GM21723 (cell line): Measurements from ENCODE around the gene TLN1.
A peak's percentile ranks its signal among the peaks of the same experiment; 100 is the strongest.

Source experiments
- ATAC-seq: cut with Tn5 transposase; IDR thresholded peaks from one replicate; pipeline ENCODE4 v1.9.1; 2021; ENCODE audit warnings: mild to moderate bottlenecking, moderate library complexity; ENCODE audit not compliant: unreplicated experiment

The TLN1 gene

DNA sequence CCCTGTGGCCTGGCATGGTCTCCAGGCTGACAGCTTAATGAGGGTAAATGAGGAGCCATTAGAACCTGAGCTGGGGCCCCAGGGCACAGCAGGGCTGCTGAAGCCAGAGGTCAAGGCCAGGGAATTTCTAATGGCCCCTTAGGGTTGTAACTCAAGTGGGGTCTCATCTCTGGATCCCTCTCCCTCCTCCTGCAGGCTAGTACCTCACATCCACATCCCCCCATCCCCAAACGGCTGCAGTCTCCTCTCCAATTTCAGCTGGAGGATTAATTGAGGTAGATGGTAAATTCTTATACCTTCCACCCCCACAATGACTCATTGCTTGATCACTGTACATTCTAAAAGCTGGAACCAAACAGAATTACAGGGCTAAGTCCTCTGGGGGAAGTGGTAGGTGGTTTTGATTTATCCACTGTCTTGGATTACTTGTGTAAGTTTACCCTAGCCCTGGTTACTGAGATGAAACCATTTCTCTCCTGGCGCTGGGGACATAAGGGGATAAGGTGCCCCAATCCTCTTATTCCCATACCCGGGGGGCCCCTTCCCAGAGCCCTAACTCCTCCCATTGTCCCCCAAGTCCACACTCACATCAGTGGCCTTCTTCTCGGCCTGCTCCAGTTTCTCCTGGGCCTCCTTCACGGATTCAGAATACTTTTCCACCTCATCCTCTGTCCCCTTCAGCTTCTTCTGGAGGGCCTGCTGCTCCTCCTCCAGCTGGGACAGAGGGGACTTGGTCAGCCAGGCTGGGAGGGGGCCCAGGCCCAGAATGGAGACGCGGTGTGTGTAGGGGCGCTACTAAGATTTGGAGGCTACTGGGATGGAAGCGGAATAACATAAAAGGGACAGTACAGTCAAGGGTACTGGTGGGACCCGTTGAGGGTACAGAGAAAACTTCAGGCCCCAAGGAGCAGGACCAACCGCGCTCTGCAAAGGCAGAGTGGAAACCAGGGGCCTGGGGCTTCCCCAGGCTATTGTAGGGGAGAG, 43.1 kb downstream of the TLN1 start:
- no peak for ATAC-seq

DNA sequence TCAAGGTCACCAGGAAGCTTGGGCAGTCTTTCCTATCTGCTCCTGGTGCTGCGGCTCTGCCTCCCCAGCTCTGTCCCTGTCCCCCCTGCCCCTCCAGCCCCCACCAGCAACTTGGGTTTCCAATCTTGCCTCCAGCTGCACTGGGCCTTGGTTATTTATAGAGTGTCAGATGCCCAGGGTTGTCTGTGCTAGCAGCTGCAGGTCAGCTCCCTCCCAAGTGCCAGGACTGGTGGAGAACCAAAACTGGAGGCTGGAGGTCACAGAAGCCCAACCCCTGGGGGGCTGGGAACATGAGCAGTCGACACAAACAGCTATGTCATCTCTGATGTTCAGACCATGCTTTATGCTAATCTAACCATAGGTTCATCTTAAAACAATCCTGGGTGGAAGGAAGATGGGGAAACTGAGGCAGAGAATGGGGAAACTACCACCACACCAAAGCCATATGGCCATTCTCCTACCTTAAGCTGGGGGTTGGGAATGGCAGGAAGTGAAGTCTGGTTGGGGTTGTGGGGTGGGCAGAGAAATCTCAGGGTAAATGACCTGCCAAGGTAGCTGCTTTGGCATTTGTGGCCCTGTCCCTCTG, 43.9 kb downstream of the TLN1 start:
- ATAC-seq = no peak

DNA sequence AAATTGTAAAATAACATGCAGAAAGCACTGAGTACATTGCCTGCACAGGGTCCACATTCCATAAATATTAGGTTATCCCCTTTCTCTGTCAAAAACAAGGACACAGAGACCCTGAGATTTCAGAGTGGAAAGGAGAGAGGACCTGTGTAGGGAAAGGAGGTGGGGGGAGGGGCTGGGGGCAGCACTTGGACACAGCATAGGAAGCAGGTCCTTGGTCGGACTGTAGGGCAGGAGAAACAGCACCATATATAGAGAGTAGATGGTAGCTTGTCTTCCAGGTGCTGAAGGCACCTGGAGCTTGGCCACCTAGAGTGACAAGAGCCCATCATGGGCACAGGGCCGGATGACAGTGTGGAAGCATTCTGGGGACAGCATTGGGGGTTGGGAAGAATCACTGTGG, 44.7 kb downstream of the TLN1 start:
- ATAC-seq = no peak

DNA sequence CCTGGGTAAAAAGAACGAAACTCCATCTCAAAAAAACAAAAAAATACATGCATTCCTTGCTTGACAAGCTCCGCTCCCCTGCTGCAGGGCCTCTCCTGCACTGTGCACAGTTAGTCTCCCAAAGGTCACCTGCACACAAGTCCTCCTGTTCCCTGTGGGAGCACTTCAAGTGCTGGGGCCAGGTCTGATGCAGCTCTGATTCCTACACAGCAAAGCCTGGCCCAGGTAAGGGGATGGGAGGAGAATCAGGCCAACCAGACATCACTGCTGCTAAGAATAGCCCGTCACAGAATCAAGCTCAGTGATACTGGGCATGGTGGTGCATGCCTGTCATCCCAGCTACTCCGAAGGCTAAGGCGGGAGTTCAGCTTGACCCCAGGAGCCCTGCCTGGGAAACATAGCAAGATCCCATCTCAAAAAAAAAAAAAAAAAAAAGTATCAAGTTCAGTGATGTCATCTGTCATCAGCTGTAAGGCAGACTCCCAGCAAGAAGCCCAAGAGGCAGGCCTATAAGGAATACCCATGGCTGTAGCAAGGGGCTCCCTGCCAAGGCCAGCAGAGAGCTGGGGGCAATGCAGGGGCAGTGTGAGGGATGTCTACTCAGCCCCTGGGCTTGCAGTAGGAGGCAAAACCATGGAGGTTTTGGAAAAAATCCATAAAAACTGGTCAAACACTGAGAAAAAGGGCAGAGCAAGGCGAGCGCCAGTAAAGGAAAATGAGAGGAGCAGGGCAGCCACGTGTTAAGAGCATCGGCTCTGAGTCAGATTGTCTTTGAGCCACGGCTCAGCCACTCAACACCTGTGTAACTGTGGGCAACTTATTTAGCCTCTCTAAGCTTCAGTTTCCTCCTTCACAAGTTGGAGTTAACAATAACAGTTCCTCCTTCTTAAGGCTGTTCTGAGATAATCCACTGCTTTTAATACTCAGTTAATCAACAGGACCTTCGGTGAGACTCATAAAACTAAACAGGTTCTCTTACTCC, 45.5 kb downstream of the TLN1 start:
- peak; percentile 53 for ATAC-seq

DNA sequence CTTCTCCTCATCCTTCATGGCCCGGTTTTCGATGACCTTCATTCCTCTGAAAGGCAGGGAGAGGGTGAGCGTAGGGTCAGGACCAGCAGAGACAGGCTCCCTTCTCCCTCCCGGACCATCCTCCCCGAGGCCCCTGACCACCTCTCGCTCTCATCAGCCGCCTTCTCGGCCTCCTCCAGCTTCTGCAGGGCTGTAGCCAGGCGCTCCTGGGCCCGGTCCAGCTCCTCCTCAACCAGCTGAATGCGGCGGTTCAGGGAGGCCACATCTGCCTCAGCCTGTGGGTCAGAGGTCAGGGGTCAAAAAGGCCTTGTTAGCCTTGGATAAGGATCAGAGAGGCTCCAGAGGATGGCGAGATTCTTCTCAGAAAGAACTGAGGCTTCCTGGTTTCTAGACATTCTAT, 46.5 kb downstream of the TLN1 start:
- no peak for ATAC-seq

DNA sequence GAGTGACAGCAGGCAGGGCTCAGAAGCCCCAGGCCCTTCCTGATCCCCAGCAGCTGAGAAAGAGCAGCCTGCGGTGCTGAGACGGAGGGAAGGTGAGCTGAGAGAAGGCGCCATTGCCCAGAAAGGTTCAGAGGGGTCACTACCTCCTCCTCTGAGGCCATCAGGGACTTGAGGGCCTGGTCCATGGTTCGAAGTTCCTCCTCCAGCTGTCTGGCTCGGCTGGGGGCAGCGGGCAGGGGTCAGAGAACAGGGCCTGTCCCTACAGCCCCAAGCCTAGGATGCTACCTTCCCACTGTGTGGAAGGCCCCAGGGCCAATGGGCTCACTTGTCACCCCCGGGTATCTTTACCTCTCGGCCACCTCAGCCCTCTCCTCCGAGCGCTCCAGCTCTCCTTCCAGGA, 47.1 kb downstream of the TLN1 start:
- ATAC-seq = no peak

DNA sequence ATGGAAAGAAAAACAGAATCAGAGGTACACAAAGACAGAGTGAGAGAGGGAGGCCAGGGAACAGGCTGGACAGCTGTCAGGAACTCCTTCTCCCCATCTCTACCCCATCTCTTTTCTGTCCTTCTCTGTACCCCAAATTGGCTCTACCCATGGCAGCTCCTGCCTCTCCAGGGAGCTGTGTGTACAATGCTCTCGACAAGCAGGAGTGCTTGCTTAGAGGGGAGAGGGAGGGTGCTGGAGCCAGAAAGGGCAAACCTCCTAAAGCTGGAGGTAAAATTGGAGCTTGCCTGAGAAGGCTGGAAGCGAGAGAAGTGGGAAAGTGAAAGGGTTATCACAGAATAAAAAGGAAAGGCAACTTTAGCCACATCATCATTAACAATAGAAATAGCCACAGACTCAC, 48.7 kb downstream of the TLN1 start:
- no peak for ATAC-seq

DNA sequence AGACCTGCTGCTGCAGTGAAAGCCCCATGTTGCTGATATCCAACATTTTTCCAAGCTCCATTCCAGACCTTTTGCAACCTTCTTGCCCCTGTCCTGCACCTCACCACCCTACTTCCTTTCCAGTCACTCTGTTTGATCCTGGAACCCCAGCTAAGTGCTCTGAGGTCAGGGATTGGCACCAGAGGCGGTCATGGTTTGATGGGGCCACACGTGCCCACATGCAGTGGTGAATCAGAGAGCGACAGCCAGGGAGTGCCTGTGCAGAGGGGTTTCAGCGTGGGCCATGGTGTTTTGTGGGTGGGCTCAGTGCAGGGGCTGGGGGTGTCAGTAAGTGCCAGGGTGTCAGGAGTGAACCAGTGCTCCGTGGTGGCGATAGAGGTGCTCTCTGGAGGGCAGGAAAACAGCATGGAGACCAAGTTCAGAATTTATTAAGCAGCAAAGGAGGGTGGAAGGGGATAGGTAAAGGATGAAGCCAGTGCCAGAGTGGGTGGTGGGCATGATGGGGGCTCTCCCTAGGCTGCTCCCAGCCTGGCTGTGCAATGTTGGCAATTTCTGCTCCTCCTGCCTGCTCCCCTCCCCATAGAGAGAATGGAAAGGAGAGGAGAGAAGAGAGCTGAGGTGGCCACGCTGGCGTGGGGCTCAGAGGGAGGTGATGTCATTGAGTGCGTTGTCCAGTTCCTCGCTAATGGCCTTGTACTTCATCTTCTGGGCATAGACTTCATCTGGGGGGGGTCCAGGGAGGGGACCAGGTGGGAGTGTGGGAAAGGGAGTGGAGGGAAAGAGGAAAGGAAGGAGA, 49.3 kb downstream of the TLN1 start:
- no peak for ATAC-seq

DNA sequence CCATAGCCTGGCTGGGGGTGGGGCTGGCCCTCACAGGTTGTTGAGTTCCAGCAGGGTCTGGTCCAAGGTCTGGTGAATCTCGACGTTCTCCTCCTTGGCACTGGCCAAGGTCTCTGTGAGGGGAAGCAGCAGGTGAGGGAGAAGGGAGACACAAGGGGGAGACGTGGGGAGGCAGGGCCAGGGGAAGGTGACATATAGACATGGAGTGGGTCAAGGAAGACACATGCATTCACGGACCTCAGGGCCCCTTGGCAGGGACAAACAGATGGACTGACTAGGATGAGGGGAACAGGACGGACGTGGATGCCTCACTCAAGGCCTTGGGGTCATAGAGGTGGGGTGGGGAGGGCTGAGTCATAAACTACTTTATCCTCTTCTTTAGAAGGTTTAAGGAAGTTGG, 49.9 kb downstream of the TLN1 start:
- ATAC-seq = no peak

DNA sequence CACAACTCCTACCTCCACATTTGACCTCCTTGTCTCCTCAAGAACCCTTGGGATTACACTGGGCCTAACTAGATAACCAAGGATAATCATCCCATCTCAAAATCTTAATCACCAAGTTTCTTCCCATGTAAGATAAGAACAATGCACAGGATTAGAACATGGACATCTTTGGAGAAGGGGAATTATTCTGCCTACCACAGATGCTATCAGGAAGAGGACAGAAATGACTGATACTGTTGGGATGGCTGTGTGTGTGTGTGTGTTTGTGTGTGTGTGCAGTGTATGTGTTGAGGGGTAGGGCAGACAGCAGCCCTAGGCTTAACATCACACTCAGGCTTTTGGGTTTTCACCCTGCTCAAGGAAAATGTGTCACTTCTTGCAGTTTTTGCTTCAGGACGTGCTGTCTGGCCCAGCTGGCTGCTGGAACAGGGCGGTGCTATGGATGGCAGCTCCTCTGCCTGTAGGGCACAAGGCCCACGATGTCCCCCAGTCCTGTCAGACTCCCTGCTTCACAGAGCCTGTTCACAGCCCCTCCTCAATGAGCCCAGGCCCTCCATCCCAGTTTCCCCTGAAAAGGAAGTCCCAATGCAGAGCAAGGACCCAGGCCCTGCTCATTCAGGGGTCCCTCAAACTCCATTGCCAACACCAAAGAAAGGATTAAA, 50.5 kb downstream of the TLN1 start:
- ATAC-seq = no peak

DNA sequence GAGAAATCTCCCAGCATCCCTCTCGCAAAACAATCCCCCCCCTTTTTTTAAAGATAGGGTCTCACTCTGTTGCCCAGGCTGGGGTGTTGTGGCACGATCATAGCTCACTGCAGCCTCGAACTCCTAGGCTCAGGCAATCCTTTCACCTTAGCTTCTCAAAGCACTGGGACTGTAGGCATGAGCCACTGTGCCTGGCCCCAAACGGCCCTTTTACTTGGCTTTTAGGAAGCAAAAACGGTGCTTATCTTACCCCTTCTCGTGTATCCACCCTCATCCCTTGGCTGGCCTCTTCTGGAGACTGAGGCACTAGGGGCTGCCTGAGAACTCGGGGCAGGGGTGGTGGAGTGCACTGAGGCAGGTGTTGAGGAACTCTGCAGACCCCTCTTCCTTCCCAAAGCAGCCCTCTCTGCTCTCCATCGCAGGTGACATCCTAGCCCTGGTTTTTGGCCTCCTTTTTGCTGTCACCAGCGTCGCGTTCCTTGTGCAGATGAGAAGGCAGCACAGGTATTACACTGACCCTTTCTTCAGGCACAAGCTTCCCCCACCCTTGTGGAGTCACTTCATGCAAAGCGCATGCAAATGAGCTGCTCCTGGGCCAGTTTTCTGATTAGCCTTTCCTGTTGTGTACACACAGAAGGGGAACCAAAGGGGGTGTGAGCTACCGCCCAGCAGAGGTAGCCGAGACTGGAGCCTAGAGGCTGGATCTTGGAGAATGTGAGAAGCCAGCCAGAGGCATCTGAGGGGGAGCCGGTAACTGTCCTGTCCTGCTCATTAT, 51.5 kb downstream of the TLN1 start:
- ATAC-seq = no peak

DNA sequence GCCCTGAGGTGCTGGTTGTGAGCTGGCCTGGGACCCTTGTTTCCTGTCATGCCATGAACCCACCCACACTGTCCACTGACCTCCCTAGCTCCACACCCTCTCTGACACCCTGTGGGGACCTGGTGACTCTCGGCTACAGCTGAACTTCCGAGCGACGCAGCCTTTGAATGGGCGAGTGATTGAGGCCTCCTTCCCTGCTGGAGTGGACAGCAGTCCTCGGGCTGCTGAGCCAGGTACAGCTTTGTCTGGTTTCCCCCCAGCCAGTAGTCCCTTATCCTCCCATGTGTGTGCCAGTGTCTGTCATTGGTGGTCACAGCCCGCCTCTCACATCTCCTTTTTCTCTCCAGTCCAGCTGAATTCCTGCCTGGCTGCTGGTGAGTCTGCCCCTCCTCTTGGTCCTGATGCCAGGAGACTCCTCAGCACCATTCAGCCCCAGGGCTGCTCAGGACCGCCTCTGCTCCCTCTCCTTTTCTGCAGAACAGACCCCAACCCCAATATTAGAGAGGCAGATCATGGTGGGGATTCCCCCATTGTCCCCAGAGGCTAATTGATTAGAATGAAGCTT, 52.1 kb downstream of the TLN1 start:
- no peak for ATAC-seq

DNA sequence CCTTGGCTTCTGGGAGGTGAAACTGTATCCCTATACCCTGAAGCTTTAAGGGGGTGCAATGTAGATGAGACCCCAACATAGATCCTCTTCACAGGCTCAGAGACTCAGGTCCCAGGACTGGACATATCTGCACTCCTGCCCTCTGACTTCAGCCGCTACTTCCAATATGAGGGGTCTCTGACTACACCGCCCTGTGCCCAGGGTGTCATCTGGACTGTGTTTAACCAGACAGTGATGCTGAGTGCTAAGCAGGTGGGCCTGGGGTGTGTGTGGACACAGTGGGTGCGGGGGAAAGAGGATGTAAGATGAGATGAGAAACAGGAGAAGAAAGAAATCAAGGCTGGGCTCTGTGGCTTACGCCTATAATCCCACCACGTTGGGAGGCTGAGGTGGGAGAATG, 52.9 kb downstream of the TLN1 start:
- no peak for ATAC-seq

DNA sequence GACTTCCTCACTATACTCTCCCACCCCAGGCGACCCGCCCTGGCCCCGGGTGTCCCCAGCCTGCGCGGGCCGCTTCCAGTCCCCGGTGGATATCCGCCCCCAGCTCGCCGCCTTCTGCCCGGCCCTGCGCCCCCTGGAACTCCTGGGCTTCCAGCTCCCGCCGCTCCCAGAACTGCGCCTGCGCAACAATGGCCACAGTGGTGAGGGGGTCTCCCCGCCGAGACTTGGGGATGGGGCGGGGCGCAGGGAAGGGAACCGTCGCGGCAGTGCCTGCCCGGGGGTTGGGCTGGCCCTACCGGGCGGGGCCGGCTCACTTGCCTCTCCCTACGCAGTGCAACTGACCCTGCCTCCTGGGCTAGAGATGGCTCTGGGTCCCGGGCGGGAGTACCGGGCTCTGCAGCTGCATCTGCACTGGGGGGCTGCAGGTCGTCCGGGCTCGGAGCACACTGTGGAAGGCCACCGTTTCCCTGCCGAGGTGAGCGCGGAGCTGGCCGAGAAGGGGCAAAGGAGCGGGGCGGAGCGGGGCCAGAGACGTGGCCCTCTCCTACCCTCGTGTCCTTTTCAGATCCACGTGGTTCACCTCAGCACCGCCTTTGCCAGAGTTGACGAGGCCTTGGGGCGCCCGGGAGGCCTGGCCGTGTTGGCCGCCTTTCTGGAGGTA, 56.1 kb downstream of the TLN1 start:
- no peak for ATAC-seq

DNA sequence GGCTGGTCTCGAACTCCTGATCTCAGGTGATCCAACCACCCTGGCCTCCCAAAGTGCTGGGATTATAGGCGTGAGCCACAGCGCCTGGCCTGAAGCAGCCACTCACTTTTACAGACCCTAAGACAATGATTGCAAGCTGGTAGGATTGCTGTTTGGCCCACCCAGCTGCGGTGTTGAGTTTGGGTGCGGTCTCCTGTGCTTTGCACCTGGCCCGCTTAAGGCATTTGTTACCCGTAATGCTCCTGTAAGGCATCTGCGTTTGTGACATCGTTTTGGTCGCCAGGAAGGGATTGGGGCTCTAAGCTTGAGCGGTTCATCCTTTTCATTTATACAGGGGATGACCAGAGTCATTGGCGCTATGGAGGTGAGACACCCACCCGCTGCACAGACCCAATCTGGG, 56.8 kb downstream of the TLN1 start:
- ATAC-seq = no peak

DNA sequence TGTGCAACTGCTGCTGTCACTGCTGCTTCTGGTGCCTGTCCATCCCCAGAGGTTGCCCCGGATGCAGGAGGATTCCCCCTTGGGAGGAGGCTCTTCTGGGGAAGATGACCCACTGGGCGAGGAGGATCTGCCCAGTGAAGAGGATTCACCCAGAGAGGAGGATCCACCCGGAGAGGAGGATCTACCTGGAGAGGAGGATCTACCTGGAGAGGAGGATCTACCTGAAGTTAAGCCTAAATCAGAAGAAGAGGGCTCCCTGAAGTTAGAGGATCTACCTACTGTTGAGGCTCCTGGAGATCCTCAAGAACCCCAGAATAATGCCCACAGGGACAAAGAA, 58.0 kb downstream of the TLN1 start:
- no peak for ATAC-seq

DNA sequence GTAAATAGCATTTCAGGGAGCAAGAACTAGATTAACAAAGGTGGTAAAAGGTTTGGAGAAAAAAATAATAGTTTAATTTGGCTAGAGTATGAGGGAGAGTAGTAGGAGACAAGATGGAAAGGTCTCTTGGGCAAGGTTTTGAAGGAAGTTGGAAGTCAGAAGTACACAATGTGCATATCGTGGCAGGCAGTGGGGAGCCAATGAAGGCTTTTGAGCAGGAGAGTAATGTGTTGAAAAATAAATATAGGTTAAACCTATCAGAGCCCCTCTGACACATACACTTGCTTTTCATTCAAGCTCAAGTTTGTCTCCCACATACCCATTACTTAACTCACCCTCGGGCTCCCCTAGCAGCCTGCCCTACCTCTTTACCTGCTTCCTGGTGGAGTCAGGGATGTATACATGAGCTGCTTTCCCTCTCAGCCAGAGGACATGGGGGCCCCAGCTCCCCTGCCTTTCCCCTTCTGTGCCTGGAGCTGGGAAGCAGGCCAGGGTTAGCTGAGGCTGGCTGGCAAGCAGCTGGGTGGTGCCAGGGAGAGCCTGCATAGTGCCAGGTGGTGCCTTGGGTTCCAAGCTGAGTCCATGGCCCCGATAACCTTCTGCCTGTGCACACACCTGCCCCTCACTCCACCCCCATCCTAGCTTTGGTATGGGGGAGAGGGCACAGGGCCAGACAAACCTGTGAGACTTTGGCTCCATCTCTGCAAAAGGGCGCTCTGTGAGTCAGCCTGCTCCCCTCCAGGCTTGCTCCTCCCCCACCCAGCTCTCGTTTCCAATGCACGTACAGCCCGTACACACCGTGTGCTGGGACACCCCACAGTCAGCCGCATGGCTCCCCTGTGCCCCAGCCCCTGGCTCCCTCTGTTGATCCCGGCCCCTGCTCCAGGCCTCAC, 58.6 kb downstream of the TLN1 start, which contains the start of gene CA9:
Gene CA9, plus strand, starts transcription at position 797 of the 893 bp plus-strand sequence. Its CDS starts 32 bp downstream, at position 829.
- no peak for ATAC-seq
